Activated T-cell treated with anti-CD3 and anti-CD28 coated beads for 4 hours (primary cell): ENCODE measurements around the gene USP15.
"Not testable (repeated sequence)": the region's sequence is repeated elsewhere in the genome, so short reads cannot be mapped to it uniquely, and the experiment has no call there.

Experiments used
- DNase-seq: peaks from one replicate; pipeline ENCODE4 v3.0.0-alpha.2; 2020

USP15 gene

GRCh38 chr12:62379026-62379722 is 119.0 kb downstream of the USP15 start:
- no peak for DNase-seq

- DNase-seq: no peak
Measured at GRCh38 chr12:62379723-62380045, 119.5 kb downstream of the USP15 start.

- DNase-seq: no peak
Measured at GRCh38 chr12:62382526-62382925, 122.3 kb downstream of the USP15 start.

- no peak for DNase-seq
Measured at GRCh38 chr12:62396750-62397149, 136.5 kb downstream of the USP15 start.

GRCh38 chr12:62400135-62400534 is 139.9 kb downstream of the USP15 start:
- no peak for DNase-seq

- no peak for DNase-seq
Measured at GRCh38 chr12:62401631-62402030, 141.4 kb downstream of the USP15 start.

GRCh38 chr12:62403031-62403430 is 142.8 kb downstream of the USP15 start:
- DNase-seq: no peak

GRCh38 chr12:62407587-62407986 is 147.4 kb downstream of the USP15 start:
- DNase-seq: no peak

- DNase-seq: no peak
Measured at GRCh38 chr12:62409068-62409467, 148.9 kb downstream of the USP15 start.

GRCh38 chr12:62414180-62414579 is 154.0 kb downstream of the USP15 start:
- no peak for DNase-seq

GRCh38 chr12:62426089-62426488 is 165.9 kb downstream of the USP15 start:
- no peak for DNase-seq

GRCh38 chr12:62429457-62429856 is 169.3 kb downstream of the USP15 start:
- no peak for DNase-seq

- DNase-seq: no peak
Measured at GRCh38 chr12:62434494-62435302, 174.5 kb downstream of the USP15 start.

- no peak for DNase-seq
Measured at GRCh38 chr12:62435303-62436163, 175.3 kb downstream of the USP15 start.

- DNase-seq: no peak
Measured at GRCh38 chr12:62436164-62436503, 175.9 kb downstream of the USP15 start.

GRCh38 chr12:62438098-62438692 is 178.0 kb downstream of the USP15 start:
- peak; percentile 43 for DNase-seq

GRCh38 chr12:62446754-62447452 is 186.7 kb downstream of the USP15 start:
- DNase-seq: no peak

GRCh38 chr12:62448436-62448835 is 188.2 kb downstream of the USP15 start:
- no peak for DNase-seq

- DNase-seq: not testable (repeated sequence)
Measured at GRCh38 chr12:62455429-62455828, 195.2 kb downstream of the USP15 start.

GRCh38 chr12:62458626-62459025 is 198.4 kb downstream of the USP15 start:
- no peak for DNase-seq

GRCh38 chr12:62459976-62460375 is 199.8 kb downstream of the USP15 start:
- no peak for DNase-seq

- DNase-seq: not testable (repeated sequence)
Measured at GRCh38 chr12:62461171-62461837, 201.1 kb downstream of the USP15 start.
